ENCODE results near the gene RSL1D1.
A peak's percentile ranks its signal among the peaks of the same experiment; 100 is the strongest.

RSL1D1 gene

DNA sequence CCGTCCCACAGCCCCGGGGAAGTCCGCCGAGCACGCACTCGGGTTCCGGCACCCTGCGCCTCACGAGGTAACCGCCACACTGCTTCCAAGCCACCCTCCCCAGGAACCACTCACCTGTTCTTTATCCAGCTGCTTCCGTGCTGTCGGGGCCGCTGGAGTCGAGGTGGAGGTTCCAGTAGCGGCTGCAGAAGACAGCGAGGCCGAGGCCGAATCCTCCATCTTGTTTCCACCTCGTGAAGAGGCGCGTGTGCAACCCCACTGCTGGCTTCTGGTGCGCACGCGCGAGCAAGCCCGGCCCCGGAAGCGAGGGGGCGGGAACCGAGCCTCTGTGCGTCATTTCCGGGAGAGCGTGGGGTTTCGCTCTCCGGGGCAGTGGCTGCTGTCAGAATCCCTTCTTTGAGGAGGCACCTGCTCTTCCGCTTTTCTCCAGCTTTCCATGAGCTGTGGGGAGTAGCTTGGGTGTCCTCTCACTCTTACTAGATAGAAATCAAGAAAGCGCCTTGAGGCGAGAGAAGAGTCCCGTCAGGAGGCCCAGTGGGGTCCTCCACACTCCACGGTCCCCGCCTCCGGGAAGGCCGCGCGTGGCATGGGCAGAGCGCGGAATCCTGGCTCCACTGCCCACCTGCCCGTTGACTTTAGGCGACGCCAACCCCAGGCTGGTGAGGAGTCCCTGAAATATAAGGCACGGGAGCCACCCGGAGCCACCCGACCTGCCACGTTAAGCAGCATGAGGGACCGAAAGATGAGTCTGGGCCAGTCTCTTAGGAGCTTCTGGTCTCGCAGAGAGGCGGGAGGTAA lies at the start of gene RSL1D1:
RSL1D1 (minus strand) TSS at position 249 of the 798 bp plus-strand sequence; CDS start at position 219, 30 bp downstream.
- DNase-seq, result peak; percentile 92

- DNase-seq, result no peak
Measured at GRCh38 chr16:11901091-11901490, 49.7 kb upstream of the RSL1D1 start.

GRCh38 chr16:11896486-11897176 lies 45.3 kb upstream of the RSL1D1 start:
- no peak for DNase-seq

DNA sequence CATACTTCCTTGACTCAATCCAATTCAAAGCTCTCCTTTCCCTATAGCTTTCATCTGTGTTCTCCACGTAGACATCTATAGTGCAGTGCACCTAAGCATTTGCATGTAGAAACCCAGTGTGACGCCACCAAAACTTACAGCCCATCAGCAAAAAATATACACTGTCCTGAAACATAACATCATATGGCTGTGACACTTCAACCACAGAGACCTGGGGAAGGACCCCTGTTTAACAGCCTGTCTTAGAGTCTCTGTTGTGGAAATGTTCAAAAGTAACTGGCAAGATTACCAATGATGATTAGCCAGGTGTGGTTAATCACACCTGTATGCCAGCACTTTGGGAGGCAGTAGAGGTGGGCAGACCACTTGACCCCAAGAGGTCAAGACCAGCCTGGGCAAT lies 42.2 kb upstream of the RSL1D1 start:
- no peak for DNase-seq

- DNase-seq, result no peak
Measured at GRCh38 chr16:11892761-11893160, 41.4 kb upstream of the RSL1D1 start.

- no peak for DNase-seq
Measured at GRCh38 chr16:11890231-11890965, 39.1 kb upstream of the RSL1D1 start.

DNA sequence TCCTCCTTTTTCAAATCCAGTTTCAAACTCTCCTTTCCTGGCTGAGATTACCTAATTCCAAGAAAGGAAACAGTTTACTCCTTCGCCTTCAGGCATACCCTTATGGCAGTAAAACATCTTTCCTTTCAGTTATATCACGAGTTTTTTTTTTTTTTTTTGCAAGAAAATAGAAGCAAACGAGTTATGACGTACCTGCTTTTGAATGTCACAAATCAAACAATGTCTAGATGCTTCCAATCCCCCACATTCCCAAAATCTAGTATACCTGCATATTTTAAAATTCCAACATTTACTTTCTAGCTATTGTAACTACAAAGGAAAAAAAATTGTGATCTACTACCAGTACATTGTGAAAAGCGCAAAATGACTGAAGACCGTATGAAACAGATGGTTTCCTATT lies 35.5 kb upstream of the RSL1D1 start:
- DNase-seq, result no peak

GRCh38 chr16:11884035-11884434 lies 32.7 kb upstream of the RSL1D1 start:
- no peak for DNase-seq

- DNase-seq, result no peak
Measured at GRCh38 chr16:11880007-11880406, 28.7 kb upstream of the RSL1D1 start.

- DNase-seq, result no peak
Measured at GRCh38 chr16:11877374-11877773, 26.0 kb upstream of the RSL1D1 start.

GRCh38 chr16:11876306-11876705 lies 25.0 kb upstream of the RSL1D1 start:
- DNase-seq, result no peak

DNA sequence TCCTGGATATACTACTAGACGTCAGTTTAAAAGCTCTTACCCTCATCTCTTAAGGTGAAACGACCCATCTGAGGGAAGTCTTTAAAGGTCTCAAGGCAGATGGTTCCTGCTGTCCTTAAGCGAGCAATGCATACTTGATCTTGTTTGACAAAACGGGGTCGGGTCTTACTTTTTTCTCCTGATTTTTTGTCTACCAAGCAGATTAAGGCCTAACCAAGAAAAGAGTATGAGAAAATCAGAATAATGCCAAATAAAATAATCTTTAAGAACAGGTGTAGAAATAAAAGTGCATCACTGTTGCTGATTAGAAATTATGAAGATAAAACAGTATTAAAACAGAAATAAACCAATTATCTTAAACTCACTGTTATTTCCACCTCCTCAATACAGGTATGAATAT lies 24.4 kb upstream of the RSL1D1 start:
- DNase-seq, result no peak

DNA sequence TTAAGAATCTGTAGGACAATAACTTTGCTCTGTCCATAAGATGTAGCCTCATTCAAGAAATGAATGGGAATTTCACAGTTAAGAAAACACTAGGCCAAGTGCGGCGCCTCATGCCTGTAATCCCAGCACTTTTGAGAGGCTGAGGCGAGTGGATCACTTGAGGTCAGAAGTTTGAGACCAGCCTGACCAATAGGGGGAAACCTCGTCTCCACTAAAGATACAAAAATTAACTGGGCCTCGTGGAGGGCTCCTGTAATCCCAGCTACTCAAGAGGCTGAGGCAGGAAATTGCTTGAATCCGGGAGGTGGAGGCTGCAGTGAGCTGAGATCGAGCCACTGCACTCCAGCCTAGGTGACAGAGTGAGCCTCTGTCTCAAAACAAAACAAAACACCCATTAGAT lies 19.9 kb upstream of the RSL1D1 start:
- no peak for DNase-seq

DNA sequence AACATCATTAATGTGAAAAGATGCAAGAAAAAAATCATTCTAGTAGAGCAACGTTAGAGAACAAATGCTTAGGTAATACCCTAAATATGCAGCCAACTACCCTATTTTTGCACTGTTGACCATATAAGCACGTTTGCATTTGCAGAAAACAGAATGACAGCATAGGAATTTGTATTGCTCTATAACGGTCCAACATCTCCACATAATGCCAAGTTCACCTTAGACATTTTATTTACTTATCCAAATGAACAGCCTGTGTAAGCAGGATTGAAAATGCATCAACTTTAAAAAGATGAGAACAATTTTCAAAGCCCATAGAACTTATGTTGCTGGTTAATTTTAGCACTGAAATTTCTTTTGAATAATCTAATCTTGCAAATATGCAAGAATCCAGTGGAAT lies 19.1 kb upstream of the RSL1D1 start:
- DNase-seq, result no peak

GRCh38 chr16:11869353-11870228 lies 18.2 kb upstream of the RSL1D1 start:
- no peak for DNase-seq

DNA sequence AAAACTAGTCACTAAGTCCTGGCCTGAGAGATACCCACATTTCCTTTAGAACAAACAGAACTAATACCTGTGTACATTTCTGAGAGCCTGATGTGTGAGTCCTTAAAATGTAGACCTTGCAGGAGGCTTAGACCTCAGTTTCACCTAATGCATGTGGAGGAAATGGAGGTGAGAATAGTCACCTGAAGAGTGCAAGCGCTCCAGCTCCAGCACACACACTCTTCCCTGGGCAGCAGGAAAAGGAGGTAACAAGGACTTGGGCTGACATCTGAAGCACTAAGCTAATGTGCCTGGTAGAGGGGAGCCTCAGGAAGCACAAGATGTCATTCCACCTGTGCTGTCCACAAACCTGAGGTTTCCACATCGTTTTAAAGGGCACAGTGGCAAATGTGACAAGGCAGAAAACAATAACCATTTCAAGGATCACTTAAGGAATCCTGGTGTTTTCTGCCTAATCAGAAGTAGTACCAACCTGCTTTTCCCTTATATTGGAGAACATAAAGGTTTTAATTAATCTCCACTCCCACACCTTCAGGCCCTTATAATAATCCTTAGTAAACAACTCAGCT lies 17.2 kb upstream of the RSL1D1 start:
- no peak for DNase-seq

DNA sequence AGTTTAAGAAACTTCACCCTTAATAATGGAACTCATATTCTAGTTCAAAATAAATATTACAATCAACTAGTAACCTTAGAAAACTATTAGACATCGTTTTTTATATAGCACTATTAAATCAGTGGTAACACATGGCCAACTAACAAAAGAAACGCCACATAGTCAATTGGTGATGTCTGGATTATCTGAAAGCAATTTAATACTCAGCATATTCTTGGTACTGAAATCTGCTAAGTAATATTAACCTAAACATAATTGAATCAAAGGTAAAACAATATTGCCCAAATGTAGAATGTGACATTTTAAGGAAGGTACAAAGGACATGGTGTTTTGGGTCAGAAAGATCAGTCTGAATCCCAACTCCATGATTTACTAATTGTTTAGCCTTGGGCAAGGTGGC lies 11.1 kb upstream of the RSL1D1 start:
- DNase-seq, result no peak

GRCh38 chr16:11857161-11857560 lies 5.8 kb upstream of the RSL1D1 start:
- no peak for DNase-seq

- DNase-seq, result no peak
Measured at GRCh38 chr16:11852092-11852809, 909 bp upstream of the RSL1D1 start.

GRCh38 chr16:11848842-11849241 lies 2.5 kb downstream of the RSL1D1 start:
- no peak for DNase-seq

- no peak for DNase-seq
Measured at GRCh38 chr16:11844499-11844898, 6.8 kb downstream of the RSL1D1 start.

GRCh38 chr16:11843861-11844260 lies 7.5 kb downstream of the RSL1D1 start:
- DNase-seq, result no peak
